Ishikawa (cell line): ENCODE results near the gene HS3ST6.

Experiments
- CEBPB ChIP-seq: IDR thresholded peaks from 2 replicates; pipeline ENCODE4 v1.6.1; 2012
- CREB1 ChIP-seq: IDR thresholded peaks from 2 replicates; pipeline ENCODE4 v1.6.1; 2012; ENCODE audit warnings: low read depth
- EGR1 ChIP-seq: IDR thresholded peaks from 2 replicates; pipeline ENCODE4 v1.6.1; 2012
- EP300 ChIP-seq: IDR thresholded peaks from 2 replicates; pipeline ENCODE4 v1.6.1; 2012; ENCODE audit warnings: borderline replicate concordance
- FOXM1 ChIP-seq: IDR thresholded peaks from 2 replicates; pipeline ENCODE4 v1.6.1; 2012; ENCODE audit warnings: low read depth, borderline replicate concordance
- NFIC ChIP-seq: IDR thresholded peaks from 2 replicates; pipeline ENCODE4 v1.6.1; 2012
- RAD21 ChIP-seq: IDR thresholded peaks from 2 replicates; pipeline ENCODE4 v1.6.1; 2012; ENCODE audit warnings: low read depth
- TAF1 ChIP-seq: IDR thresholded peaks from 2 replicates; pipeline ENCODE4 v1.6.1; 2012; ENCODE audit warnings: low read depth, mild to moderate bottlenecking
- TCF12 ChIP-seq: IDR thresholded peaks from 2 replicates; pipeline ENCODE4 v1.6.1; 2012; ENCODE audit warnings: low read depth
- TEAD4 ChIP-seq: IDR thresholded peaks from 2 replicates; pipeline ENCODE4 v1.6.1; 2012
- YY1 ChIP-seq: IDR thresholded peaks from 2 replicates; pipeline ENCODE4 v1.6.1; 2012; ENCODE audit warnings: low read depth
- ZBTB7A ChIP-seq: IDR thresholded peaks from 2 replicates; pipeline ENCODE4 v1.6.1; 2012; ENCODE audit warnings: low read depth
- TF ChIP-seq, protein P1 (sequence below): IDR thresholded peaks from 2 replicates; pipeline ENCODE4 v1.6.1; 2012
- TF ChIP-seq, protein P2 (sequence below): IDR thresholded peaks from 2 replicates; pipeline ENCODE4 v1.6.1; 2012; ENCODE audit warnings: low read depth, mild to moderate bottlenecking
- TF ChIP-seq, protein P3 (sequence below): IDR thresholded peaks from 2 replicates; pipeline ENCODE4 v1.6.1; 2012

HS3ST6 gene

DNA sequence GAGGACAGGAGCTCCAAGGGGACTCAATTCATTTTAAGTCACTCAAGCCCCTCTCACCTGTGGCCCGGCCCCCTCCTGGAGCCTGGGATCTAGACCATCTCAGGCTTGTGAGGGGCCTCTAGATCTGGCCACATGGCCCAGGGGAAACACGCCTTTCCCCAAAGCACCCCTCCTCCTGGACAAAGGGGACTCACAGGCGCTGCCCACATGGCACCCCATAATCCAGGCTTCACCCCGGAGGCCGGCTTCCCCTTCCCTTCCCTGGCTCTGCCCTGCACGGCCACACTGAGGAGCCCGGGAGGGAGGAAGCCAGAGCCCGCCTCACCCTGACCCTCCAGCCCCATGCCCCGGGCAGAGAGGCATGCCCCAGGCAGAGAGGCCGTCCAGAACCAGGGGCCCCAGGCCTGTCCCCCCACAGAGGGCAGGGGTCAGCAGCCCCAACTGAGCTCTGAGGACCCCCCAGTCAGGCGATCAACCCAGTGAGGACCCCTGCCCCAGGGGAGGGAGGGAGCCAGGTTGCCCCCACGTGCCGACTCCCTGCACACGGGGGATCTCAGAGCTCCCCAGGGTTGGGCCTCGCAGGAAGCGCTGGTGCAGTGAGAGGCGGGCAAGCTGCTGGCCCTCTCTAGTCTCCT, 10.9 kb downstream of the HS3ST6 start:
- TF ChIP-seq ZBTB7A (no peak), TEAD4 (no peak), NFIC (no peak), RAD21 (no peak), EGR1 (no peak), CREB1 (no peak), YY1 (no peak), TAF1 (no peak), CEBPB (no peak), FOXM1 (no peak), TCF12 (no peak), EP300 (no peak)
- TF ChIP-seq, protein P1, sequence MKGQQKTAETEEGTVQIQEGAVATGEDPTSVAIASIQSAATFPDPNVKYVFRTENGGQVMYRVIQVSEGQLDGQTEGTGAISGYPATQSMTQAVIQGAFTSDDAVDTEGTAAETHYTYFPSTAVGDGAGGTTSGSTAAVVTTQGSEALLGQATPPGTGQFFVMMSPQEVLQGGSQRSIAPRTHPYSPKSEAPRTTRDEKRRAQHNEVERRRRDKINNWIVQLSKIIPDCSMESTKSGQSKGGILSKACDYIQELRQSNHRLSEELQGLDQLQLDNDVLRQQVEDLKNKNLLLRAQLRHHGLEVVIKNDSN, result no peak
- TF ChIP-seq, protein P2, sequence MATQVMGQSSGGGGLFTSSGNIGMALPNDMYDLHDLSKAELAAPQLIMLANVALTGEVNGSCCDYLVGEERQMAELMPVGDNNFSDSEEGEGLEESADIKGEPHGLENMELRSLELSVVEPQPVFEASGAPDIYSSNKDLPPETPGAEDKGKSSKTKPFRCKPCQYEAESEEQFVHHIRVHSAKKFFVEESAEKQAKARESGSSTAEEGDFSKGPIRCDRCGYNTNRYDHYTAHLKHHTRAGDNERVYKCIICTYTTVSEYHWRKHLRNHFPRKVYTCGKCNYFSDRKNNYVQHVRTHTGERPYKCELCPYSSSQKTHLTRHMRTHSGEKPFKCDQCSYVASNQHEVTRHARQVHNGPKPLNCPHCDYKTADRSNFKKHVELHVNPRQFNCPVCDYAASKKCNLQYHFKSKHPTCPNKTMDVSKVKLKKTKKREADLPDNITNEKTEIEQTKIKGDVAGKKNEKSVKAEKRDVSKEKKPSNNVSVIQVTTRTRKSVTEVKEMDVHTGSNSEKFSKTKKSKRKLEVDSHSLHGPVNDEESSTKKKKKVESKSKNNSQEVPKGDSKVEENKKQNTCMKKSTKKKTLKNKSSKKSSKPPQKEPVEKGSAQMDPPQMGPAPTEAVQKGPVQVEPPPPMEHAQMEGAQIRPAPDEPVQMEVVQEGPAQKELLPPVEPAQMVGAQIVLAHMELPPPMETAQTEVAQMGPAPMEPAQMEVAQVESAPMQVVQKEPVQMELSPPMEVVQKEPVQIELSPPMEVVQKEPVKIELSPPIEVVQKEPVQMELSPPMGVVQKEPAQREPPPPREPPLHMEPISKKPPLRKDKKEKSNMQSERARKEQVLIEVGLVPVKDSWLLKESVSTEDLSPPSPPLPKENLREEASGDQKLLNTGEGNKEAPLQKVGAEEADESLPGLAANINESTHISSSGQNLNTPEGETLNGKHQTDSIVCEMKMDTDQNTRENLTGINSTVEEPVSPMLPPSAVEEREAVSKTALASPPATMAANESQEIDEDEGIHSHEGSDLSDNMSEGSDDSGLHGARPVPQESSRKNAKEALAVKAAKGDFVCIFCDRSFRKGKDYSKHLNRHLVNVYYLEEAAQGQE, result no peak
- TF ChIP-seq, protein P3, sequence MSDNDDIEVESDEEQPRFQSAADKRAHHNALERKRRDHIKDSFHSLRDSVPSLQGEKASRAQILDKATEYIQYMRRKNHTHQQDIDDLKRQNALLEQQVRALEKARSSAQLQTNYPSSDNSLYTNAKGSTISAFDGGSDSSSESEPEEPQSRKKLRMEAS, result no peak

DNA sequence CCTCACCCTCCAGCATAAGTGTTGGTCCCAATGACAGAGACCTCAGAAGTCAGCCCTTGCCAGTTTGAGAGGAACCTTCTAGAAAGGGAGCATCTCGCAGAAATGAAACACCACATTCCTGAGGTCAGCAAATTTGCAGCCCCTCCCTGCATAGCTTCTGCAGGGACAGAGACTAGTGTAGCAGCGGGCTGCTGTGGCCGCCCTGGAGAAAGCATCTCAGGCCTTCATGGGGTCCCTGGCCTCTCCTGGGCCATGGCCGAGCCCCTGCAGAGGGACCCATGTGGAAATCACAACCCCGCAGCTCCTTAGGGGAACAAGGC, 11.4 kb downstream of the HS3ST6 start:
- TF ChIP-seq CEBPB (no peak), FOXM1 (no peak), RAD21 (no peak), ZBTB7A (no peak), EGR1 (no peak), NFIC (no peak), CREB1 (no peak), TAF1 (no peak), YY1 (no peak), TEAD4 (no peak), TCF12 (no peak), EP300 (no peak)
- TF ChIP-seq, protein P1, result no peak
- TF ChIP-seq, protein P3, result no peak
- TF ChIP-seq, protein P2, result no peak

DNA sequence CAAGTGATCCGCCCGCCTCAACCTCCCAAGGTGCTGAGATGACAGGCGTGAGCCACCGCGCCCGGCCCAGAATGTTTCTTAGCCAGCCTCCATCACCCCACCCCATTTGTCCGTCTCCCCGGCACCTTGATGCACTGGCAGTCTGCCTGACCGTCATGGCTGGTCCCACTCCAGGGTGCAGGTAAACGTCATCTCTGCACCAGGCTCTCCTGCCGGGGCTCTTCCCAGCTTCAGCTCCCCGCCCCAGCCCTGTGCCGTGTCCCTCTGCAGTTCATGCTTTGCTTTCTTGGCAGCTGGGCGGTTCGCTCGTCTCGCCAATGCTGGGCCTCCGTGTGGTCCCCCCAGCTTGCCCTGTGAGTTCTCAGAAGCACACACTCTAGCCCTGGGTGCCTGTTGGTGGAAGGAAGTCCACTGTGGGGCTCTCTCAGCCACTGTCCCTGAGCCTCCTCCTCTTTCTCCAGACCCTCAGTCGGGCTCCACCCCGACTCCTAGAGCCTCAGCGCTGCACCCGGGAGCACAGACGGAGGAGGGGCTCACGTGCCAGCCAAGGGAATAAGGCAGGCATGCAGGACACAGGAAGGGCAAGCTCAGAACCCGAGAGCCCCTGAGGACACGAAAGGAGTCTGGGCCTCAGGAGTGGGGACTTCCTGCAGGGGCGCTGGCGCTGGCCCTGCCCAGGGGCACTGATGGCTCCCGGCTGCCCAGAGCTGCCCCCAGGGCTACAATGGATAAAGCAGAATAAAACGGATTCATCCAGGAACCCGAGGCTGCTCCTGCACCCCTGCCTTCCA, 12.0 kb downstream of the HS3ST6 start:
- TF ChIP-seq, protein P2, result no peak
- TF ChIP-seq, protein P3, result no peak
- TF ChIP-seq NFIC (no peak), TAF1 (no peak), ZBTB7A (no peak), EGR1 (no peak), TEAD4 (no peak), FOXM1 (no peak), CREB1 (no peak), CEBPB (no peak), RAD21 (no peak), YY1 (no peak), TCF12 (no peak), EP300 (no peak)
- TF ChIP-seq, protein P1, result no peak
